ENCODE measurements around the gene EPHB1.

DNA sequence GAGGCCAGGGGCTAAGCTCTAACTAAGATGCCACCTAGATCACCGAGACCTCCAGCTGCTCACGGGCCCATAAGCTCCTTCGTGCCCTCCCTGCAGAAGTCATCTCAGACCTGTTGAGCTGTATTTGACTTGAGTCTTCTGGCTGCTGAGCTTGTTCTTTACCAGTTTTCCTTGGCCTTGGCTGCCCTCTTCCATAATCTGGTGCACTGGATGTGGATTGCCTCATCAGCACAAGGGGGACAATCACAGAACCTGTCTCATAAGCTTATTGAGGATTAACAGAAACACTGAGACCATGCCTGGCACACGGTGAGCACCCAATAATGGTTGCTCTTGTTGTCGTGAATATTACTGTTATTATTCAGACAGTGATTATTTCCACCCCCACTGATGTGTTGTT lies 101.1 kb downstream of the EPHB1 start:
- TF ChIP-seq MXI1 (conservative IDR thresholded peaks at IDR 0.05; ENCODE audit: poor library complexity, severe bottlenecking) (no peak), CTCF (IDR thresholded peaks at IDR 0.05; ENCODE audit: poor library complexity, severe bottlenecking) (no peak)
